Bone marrow (tissue), 2 donors: ENCODE results near the gene NDUFS7.

Experiments
- DNase-seq, 2 donors: peaks; one replicate each; lab custom pipeline; 2025; lab: John Stamatoyannopoulos, UW

The NDUFS7 gene

DNA sequence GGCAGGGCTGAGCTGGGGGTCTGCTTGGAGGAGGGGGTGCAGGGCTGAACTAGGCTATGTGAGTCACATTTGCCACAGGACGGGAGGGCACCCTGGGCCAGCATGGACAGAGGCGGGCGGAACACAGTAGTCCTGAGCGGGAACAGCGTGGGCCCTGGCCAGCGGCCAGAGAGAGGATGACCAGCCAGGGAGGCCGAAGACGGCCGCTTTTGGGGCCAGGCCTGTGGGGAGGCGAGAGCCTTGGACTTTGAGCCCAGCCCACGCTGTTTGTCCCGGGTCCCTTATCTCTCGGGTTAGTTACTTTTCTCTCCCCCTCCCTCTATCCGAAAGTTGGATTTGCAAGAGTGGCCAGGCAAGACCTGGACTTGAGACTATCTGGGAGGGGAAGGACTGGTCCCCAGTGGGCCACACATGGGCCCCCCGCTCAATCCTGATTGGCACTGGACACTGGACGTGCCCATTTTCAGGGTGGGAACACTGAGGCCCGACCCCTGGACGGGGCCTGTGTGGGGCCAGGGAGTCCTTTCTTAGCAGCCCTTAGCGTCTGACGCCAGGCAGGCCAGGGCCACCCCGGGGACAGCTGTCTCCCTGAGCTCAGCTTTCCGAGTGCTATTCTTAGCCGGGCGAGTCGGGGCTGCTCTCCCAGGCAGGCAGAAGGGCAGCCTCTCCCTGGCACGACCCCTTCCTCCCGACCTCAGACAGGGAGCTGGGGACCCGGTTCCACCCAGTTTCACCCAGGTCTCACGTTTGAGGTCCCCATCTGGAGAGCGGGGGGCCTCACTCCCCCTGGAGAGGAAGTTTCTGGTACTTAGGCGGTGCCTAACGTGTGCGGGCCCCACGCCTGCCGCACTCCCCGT is 16.8 kb downstream of the NDUFS7 start:
- DNase-seq: no peak

DNA sequence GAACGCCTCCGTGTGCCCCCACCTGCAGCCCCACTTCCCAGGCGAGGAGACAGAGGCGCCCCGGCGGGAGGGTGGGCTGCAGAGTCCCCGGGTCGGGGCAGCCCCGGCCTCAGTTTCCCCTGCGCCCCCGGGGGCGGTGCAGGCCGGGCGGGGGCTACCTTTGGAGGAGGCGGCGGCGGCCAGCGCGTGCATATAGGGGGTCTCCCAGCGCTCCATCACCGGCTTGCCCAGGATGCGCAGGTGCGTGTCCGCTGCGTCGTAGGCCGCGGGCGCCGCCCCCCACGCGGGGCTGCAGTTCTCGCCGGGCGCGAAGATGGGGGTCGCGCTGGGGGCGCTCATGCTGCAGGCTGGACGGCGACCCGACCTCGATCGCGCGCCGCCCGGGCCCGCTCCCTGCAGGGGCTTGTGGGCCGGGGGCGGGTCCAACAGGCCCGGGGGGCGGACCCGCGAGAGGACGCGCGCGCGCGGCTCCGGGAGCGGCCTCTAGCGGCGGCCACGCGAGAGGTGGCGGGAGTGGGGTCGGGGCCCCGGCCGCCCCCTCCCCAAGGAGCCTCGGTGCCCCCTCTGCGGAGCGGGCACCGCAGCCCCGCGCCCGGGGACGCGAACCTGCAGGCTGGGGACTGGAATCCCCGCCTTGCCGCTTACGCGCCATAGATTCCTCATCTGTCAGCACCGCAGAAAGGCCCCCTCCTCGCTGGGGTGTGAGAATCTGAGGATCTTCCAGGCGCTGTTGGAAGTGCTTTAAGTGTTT is 17.6 kb downstream of the NDUFS7 start, which contains the start of gene GAMT:
Gene GAMT, minus strand, starts transcription at position 405 of the 751 bp plus-strand sequence. Its CDS starts 66 bp downstream, at position 339.
- DNase-seq: no peak

DNA sequence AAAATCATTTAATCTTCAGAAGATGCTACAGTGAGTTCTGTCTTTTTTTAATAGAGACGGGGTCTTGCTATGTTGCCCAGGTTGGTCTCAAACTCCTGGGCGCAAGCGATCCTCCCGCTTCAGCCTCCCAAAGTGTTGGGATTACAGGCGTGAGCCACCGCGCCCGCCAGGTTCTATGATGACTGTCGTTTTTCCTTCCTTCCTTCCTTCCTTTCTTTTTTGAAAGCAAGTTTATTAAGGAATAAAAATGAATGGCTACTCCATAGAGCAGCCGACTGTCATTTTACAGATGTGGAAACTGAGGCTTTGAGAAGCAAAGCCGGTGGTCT is 18.1 kb downstream of the NDUFS7 start:
- DNase-seq: no peak

DNA sequence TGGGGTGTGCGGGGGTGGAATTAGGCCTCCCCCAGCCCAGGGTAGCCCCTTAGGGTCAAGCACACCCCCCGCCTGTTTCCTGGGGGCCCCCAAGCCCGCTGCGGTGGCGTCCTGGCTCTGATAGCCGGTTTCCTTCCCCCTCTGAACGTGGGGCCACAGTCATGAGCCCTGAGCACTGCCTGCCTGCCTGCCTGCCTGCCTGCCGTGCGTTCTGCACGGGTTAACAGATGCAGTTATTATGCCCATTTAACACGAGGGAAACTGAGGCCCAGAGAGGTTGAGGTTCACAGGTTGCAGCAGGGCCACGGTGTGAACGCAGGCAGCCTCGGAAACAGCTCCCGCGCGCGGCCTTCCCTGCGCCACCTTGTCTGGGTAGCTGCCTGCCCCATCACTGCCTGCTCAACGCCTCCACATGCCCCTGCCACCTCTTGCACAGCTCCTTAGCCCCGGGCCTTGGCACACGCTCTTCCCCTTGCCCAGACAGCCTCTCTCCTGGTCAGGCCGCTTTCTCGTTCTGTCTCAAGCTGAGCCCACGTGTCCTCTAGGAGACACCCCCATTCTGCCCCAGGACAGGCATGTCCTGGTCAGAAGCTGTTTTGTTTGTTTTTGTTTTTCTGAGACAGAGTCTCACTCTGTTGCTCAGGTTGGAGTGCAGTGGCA is 18.8 kb downstream of the NDUFS7 start:
- DNase-seq: no peak

DNA sequence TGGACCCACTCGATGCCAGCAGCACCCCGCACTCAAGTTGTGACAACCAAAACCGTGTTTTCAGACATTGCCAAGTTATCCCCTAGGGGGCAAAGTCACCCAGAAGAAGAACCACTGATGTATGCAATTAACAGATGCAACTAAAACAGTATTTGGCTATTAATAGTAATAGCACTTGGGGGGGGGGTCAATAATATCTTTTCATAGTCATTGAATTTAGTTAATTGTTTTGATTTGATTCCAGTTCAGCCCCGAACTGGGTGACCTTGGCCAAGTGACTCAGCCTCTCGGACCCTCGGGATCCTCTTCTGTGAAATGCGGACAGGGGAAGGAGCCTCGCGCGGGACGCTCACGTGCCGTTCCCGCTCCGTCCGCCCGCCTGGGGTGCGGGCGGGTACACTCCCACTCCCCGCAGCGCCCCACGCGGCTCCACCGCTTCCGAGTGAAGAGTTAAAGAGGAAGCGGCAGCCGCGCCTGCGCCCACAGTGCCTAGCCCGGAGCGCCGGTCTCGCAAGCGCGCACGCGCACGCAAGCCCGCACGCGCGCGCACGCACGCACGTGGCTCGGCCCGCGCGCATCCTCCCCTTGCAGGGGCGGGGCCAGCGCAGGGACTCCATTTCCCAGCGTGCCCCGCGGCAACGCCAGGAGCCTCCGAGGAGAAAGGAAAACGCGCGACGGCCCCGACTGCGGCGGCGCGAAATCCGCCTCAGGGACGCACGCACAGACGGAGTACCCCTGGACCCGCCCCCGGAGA is 23.2 kb downstream of the NDUFS7 start:
- peak; percentile 87 to 89 for DNase-seq

DNA sequence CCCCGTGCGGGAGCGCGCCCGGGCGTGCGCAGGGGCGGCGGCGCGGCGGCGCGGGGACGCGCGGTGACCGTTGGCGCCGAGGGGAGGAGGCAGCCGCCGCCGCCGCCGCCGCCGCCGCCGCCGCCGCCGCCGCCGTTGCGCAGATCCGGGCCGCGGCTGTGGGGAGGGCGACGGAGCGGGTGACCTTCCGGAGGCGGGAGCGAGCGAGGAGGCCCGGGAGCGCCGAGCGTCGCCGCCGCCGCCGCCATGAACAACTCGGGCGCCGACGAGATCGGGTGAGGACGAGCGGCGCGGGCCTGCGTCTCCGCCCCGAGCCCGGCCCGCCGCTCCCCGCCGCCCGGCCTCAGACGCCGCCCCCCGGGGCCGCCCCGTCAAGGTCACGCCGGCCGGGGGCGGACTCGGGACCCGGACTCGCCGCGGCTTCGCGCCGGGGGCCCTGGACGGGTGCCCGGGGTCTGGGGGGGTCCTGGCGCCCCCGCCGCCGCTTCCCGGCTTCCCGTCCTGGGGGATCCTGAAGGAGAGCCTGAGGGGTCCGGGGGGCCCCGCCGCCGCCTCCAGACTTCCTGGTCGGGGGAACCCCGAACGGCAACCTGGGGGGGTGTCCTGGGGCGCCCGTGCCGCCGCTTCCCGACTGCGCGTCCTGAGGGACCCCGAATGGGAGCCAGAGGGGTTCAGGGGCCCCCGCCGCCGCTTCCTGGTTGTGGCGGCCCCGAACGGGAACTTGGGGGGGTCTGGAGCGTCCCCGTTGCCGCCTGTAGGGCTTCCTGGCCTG is 24.0 kb downstream of the NDUFS7 start, which contains the start of gene DAZAP1:
Gene DAZAP1, plus strand, starts transcription at position 59 of the 772 bp plus-strand sequence. Its CDS starts 188 bp downstream, at position 247.
- peak in 1 of 2 donors; percentile 25 for DNase-seq

DNA sequence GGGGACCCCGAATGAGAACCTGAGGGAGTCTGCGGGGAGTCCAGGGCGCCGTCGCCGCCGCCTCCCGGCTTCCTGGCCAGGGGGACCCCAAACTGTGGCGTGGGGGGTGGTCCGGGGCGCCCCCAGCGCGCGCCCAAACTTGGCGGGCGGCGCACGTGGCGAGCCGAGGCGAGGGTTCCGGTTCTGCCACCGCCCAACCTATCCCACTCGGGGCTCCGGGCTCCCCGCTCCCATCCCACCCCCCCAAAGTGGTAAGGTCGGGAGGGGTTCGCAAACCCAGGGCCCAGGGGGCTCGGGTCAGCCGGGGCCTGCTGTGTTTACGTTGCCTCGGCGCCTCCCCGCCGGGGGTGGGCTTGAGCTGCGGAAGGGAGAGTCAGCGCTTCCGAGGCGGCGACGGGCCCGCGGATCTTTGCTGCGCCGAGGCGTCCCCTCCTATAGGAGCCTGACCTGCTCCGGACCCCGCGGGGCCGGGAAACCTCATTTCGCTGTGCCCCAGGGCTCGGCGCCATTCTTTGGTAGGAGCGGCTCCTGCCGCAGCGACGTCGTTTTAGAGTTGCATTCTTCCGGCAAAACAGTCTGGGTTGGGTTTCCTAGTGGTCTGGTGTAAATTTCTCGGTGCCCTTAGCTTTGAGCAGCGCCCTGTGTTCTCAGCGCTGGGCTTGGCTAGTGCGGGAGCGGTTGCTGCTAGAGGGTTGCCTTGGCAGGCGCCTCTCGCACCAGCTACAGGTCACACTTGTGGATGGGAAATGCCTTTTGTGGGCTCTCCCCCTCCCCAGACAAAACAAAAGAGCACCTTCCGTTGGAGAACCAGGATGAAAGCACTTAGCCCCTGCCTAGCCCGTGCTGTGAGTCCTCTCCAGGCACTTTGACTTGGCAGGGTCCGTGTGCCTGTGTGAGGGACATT is 24.8 kb downstream of the NDUFS7 start:
- peak in 1 of 2 donors; percentile 28 for DNase-seq

DNA sequence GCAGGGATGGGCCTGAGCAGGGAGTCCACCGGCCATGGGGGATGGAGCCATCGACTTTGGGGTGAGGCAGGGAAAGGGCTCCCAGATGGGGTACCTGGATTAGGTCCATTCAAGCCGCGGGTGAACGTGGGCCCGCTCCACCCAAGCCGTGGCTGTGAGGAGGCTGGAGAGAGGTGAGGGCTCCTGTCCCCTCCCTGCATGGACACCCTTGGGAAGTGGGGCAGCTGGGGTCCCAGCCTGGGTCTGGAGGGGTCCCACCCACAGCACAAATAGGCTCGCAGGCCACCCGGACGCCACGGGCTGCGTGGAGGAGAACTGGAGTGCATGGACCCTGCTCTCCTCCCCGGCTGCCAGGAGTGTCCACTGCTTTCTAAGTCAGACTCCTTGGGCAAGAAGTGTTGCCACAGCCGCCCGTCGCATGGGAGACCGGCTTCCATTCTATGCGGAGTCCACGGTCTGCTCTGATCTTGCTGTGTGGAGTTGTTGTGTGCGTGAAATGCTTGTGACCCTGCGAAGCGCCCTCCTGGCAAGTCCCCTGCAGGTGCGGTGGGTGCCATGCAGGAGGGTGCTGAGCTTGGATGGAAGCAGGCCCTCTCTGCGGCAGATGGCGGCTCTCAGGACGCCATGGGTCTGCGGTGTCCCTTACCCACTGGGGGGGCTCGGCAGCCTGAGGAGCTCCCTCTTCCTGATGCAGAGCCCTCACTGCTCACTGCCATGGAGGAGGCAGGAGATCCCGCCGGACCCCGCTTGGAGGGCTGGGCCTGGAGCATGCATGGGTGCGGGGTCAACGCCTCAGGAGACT is 25.7 kb downstream of the NDUFS7 start:
- no peak for DNase-seq

DNA sequence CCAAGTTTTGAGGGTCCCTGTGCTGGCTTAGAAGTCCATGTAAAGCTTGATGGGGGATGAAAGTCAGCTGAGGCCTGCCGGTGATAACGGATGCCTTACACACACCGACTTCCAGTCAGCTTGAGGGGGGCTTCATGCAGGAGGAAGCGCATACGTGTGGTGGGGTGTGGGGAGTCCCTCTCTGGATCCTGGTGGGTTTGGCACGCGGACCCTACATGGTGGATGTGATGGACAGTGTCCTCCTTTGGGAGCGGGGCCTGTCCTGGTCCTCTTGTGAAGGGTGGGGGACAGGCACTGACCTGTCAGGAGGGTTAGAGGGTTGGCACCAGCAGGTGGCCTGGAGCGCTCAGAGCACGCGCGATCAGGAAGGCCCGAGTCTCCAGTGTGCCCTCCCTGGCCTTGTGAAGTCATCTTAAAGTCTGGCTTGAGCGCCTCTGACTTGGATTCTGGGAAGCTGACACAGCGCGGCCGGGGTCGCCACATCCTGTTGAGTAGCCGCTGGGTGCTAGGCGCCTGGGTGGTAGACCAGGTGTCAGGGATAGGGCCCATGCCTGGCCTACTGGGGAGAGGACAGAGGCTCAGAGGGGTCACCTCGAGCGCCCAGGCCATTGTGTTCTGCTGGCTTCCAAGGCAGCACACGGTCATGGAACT is 26.6 kb downstream of the NDUFS7 start:
- DNase-seq: no peak

DNA sequence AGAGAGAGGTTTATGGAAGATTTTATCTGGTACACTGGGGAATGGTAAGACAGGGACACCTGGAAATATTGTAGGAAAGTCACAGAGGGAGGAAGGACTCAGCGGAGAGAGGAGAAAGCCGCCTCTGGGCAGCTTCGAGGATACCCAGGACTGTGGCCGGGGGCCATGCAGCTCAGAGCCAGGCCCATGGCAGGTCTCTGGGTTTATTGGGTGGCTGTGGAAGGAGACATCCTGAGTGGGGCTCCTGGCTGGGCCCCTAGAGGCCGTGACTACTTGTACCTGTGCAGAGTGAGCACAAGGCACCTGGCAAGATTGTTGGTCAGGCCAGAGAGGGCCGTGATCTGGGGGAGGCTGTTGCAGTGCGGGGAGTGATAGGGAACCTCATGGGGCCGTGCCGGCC is 27.1 kb downstream of the NDUFS7 start:
- no peak for DNase-seq

DNA sequence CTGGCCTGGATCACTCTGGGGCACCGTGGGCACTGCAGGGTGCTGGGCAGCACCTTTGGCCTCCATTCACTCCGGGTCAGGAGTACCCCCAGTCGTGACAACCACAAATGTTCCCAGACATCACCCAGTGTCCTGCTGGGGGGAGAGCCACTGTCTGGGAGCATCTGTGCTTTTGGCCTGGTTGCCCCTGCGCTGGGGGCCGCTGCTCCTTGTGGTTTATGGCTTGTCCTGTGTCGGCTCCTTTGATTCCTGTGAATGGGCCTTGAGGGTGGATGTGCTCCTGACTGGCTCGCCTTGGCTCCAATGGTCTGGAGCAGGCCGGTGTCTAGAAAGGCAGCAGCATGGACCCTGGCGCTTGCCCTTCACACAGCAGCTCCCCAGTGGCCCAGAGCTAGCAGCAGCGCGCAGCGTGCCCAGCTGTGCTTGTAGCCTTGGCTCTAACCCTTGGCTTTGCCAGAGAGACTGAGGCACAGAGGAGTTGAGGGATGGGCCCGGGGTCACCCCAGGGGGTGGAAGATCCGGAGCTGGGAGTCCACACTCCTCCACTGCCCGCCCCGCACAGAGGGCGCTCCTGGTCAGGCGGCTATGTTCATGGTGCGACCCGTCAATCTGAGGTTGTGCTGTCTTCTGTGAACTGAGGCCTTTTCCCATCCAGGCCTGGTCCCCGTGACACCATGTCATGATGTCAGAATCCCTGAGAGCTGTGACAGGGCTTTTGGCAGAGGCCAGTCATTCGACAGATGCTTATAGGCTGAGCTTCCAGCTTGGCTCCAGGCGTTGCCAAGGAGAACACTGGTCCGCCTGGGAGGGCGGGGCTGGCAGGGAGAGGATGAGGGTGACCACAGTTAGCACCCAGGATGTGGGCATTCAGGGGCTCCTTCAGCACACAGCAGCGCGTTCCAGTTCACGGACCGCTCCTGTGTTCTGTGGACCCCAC is 27.8 kb downstream of the NDUFS7 start:
- no peak for DNase-seq

DNA sequence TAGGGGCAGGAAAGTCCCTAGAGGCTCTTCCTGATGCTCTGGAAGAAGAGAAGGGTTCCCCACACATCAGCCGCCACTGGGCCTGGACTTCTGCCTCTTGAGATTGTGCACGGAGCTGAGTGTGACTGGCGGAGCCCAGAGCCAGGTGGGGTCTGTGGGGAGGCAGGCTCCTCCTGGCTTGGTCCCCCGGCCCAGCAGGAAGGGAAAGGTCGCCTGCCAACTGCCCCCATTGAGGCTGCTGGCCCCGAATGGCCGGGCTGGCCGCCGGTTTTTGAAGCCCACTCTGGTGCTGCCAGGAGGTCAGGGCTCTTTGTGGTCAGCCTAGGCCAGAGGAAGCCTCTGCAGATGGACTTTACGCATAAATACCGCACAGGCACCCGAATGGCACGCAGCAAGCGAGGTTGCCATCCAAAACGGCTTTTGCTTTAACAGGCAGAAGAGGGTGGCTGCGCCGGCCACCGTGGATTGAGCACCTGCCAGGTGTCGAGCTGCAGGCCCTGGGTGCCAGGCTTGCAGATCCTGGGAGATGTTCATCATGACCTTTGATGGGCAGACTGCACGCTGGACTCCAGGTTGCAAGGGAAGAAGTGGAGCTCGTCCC is 28.7 kb downstream of the NDUFS7 start:
- DNase-seq: no peak

DNA sequence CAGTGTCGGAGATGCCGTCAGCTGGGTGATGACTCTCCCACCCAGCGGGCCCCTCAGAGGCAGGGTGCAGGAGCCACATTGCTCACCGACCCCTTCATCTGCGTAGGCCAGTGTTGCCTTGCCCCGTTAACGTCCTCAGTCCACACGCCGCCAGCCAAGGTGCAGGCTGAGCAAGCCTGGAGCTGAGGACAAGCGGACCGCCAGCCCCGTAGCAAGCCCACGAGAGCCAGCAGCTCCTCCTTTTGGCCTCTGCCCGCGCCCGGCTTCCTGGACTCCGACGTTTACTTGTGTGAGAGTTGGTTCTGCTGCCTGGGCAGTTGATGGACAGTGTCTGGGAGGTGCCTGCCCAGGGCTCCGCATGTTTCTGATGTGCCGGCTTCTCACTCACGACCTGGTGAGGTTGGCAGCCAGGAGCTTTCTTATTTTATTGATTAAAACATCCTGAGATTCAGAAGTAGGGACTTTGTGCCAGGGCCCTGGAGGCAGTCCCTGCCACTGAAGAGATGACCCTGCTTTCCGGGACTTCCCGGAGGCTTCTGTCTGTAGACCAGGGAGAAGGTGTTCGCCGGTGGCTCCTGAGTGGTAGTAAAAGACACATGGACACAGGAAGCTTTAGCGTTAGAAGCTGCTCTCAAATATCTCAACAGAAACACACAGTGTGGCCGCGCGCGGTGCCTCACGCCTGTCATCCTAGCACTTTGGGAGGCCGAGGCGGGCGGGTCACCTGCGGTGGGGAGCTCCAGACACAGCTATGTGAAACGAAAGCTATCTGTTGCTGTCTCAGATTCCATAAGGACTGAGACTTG is 29.5 kb downstream of the NDUFS7 start:
- DNase-seq: no peak

DNA sequence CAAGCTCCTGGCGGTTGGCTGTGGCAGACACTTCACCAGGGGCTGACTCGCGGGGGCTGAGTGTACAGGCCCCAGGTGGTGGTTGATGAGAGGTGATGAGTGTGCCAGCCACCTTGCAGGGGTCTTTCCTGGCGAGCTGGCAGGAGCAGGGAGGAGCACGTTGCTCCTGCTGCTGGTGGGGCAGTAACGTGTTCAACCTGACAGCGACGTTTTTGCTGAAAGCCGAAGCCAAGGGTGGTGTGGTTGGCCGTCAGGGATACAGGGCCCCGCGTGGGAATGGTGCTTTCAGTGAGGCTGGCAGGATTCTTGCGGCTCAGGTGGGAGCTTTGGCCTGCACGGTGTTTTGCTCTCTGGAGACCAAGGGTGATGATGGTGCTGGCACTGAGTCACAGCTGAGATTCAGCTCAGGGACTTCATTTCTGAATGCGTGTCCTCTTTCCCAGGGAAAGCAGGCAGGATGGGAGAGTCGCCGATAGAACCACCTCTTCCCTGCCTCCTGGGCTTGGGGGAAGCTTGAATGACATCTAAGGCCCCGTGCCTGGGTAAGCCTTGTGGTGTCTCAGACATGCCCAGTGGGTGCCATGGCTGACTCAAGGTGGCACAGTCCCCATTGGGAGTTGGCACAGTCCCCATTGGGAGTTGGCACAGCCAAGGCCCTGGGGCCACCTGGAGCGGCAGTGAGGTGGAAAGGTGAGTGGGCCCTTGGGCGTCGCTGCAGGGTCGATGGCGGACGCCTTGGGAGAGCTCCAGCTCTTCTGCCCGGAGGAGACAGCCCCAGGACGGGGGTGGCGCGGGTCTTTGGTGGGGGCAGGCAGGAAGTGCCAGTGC is 32.5 kb downstream of the NDUFS7 start:
- no peak for DNase-seq

DNA sequence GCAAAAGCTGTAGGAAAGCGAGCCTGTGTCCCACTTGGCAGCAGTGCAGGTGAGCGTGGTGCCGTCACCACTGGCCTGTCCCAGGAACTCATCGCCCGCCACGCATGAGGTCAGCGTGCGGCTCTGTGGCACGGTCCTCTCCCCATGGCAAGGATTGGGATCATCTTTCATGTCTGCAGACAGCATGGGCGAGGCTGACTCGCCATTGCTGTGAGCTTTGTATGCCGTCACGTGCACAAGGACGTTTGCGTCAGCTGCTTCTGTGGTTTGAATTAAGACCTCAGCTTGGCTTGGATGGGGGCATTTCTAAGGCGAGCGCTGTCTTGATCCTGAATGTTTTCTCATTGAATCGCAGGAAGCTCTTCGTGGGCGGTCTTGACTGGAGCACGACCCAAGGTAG is 33.4 kb downstream of the NDUFS7 start:
- DNase-seq: no peak
